T-helper 1 cell treated with Interleukin-12 subunit alpha and Interleukin-12 subunit beta and Interleukin-4 antibody, amounts not matched to agents 30 ng/mL and 1 ng/mL, for 36 hours (primary cell): Measurements from ENCODE around the gene SUPT3H. TPM values are rescaled to one million over a fixed set of nuclear protein-coding genes. Genes with fewer than 3 reads are reported as not detected.

Source experiments
- intact Hi-C: fragments of 100-400 bp; cut with micrococcal nuclease; formaldehyde crosslinking; loops from one replicate; pipeline ENCODE4 v1.15.1; 2024
- total RNA-seq: library from RNA; stranded (reverse); gene quantifications from 2 replicates; pipeline ENCODE4 v1.2.3, GENCODE V29; 2022

The SUPT3H gene
- total RNA-seq, 1 donor from 2014 or later, result 8.1 TPM

- intact Hi-C loops, result no loop called here
Measured at GRCh38 chr6:45394586-45395095, 16.9 kb upstream of the SUPT3H start.

GRCh38 chr6:45388328-45388727 is 10.6 kb upstream of the SUPT3H start:
- intact Hi-C loops, result no loop called here

DNA sequence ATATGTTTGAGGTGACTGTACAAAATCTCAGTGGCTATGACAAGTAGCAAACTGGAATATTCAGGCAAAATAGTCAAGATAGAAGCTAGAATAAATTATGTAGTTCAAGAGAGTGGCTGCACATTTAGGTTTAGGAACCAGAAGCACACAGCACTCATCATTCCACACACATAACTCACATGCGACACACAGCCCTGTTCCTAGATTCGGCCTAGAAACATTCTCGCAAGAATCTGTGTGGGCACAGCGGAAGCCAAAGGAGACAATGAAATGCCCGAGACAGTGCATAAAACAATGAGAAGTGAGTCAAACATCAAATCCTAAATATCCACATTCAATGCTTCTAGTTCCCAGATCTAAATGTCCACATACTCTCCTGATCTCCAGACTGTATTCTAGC is 9.5 kb upstream of the SUPT3H start:
- intact Hi-C loops, result no loop called here

DNA sequence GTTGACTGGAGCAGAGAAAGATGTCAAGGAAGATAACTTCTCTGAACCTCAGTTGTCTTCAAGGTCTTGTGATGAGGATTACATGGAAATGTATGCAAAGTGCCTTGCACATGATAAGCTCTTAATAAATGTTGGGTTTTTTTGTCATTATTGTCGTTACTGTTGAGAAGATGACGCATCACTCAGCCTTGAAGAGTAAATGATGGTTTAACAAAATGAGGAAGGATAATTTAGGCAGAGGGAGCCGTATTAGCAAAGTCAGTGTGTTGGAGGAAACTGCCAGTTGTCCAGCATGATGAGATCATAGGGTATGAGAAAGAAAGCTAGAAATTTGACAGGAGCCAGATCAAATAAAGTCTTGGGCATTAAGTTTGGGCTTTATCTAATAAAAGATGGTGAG is 8.8 kb upstream of the SUPT3H start:
- intact Hi-C loops, result no loop called here

- intact Hi-C loops, result no loop called here
Measured at GRCh38 chr6:45382391-45382790, 4.7 kb upstream of the SUPT3H start.

DNA sequence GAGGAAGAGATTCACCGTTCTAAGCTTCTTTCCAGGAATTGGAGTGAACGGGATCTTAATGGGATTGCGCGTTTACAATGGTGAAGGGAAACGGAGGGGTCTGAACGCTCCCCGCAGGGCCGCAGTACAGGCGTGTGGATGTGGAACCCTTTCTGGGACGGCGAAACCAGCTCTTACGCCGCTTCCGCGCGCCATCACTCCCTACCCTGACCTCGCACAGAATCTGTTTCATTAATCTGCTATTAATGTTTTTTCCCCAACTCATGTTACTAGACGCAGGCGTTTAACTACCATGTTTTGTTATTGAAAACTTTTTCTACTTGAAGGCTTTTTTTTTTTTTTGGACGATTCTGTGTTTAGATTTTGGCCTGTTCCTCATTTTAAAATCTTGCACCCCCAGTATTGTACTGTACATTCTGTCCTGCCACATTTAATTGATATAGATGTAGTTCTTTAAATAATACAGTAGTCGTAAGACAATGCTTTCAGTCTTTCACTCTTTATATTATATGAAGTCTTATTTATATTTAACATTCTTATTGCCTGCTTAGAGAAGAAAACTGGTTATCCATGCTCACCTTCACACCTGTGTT is 696 bp upstream of the SUPT3H start:
- intact Hi-C loops, result loop anchor here (1.0 to 5.0 kb wide), 10 partner anchors 43 to 749 kb away; partner anchors contain the start of genes CLIC5, ENPP4 and RUNX2

GRCh38 chr6:45377043-45377553 is 636 bp downstream of the SUPT3H start:
- intact Hi-C loops, result loop anchor here (1.0 to 5.0 kb wide), 10 partner anchors 50 to 750 kb away; partner anchors contain the start of genes ENPP4 and RUNX2

GRCh38 chr6:45376310-45377042 is 1.3 kb downstream of the SUPT3H start:
- intact Hi-C loops, result loop anchor here (1.0 to 5.0 kb wide), 10 partner anchors 49 to 751 kb away; partner anchors contain the start of genes ENPP4 and RUNX2

GRCh38 chr6:45375449-45375848 is 2.3 kb downstream of the SUPT3H start:
- intact Hi-C loops, result loop anchor here (5.0 kb wide), 3 partner anchors 48 to 752 kb away; partner anchors contain the start of genes ENPP4 and RUNX2

DNA sequence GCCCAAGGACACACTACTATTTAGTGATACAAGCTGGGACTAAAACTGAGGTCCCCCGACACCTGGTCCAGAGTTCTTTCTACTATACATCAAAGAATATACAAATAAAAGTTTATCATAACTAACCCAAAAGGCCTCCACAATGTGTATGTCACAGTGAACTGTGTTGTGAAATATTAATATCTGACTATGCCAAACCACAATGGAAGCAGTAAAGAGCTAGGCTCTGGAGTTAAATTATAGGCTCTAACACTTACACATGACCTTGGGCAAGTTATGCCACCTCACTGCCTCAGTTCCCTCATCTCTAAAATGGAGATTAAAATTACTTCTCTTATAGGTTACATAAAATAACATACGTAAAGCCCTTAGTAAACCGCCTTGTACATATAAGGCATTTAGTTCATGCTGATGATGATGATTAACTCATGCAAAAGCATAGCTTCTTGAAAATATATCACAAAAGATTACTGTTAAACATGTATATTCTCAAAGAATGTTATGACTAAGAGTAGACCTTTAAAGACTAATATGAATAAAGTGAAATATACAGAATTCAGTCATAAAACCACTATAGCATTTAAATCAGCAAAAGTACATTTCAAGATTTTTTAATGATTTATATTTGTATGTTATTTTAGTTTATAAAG is 5.7 kb downstream of the SUPT3H start:
- intact Hi-C loops, result no loop called here

- intact Hi-C loops, result no loop called here
Measured at GRCh38 chr6:45369870-45370269, 7.9 kb downstream of the SUPT3H start.

DNA sequence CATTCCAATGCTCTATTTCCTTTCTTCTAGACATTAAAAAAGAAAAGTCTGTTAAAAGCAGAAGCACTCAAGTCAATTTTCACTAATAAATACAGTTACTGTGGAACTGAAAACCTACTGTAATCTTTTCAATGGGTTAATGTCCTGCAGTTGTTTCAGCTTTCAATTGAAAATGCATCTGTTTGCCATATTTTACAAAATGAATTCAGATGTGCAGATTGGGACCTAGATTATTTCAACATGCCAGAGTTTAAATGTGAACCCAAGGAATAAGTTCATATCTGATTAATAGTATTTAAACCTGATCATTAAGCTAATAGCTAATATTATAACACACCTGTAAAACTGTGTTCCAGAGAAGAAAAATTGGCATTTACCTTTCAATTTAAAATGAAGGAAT is 9.7 kb downstream of the SUPT3H start:
- intact Hi-C loops, result no loop called here

- intact Hi-C loops, result no loop called here
Measured at GRCh38 chr6:45366534-45366933, 11.2 kb downstream of the SUPT3H start.

DNA sequence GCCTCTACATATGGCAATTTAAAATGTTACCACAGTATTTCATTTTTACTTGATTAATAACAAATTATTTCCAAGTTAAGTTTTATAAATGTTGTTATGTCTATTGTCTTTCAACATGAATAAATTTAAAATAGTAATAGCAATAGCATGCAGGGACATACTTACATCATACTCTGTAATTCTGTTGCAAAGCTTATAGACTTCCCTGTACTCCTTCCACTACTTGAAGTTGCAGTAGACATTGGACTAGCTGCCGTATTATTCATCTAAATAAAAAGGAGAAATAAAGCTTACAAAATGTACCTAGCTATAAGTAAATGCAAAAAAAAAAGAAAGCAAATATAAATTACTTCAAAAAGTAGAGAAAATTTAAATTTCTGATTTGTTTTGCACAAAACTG is 12.7 kb downstream of the SUPT3H start:
- intact Hi-C loops, result no loop called here

DNA sequence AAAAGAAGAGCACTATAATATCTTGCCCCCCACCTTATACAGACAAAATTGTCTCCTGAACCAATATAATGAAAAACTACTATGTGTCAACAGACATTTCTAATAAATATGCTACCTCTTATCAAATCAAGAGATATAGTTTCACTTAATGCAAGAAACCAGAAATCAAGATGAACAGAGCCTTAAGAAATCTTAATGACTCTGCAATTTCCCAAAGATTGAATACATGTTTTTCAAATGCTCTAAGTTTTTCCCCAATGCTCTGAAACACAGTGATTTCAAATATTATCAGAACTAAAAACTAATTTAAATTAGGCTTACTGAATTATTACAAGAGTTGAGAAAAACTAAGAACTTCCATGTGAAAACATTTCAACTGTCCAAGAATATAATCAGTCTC is 13.3 kb downstream of the SUPT3H start:
- intact Hi-C loops, result no loop called here

GRCh38 chr6:45353654-45354053 is 24.1 kb downstream of the SUPT3H start:
- intact Hi-C loops, result no loop called here

- intact Hi-C loops, result no loop called here
Measured at GRCh38 chr6:45351667-45352066, 26.1 kb downstream of the SUPT3H start.

DNA sequence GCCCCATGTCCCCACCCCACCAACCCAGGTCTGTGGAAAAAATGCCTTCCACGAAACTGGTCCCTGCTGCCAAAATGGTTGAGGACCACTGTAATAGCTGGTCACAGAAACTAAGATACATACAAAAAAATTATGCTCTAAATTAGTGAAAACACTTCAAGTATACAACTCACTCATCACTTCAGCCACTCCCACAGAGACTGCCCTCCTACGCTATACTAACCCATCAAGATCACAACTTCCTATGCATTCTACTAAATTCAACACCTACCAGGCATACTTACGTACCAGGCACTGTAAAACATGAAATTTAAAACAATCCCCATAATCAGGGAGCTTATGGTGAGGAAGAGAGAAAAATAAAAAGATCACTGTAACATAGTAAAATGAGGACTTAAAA is 26.7 kb downstream of the SUPT3H start:
- intact Hi-C loops, result no loop called here

DNA sequence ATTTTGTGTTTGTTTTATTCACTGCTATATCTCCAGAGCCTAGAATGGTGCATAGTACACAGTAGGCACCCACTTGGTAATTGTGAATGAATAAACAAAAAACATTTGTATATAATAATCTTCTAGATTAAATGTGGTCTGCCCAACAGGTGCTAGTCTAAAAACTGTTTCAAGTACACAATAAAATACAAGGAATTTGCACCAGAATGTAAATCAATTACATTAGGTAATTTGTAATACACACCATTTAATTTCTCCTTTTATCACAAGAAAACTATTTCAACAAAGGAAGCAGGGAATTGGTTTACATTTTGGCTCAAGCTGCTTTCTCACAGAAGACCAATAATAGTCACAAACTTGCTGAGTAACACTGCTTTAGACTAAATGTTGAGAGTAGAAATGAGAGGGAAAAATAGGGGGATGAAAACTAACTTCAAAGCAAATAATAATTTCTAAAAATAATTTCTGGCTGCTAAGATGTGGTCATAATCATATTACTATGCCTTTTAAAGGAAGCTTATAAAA is 27.5 kb downstream of the SUPT3H start:
- intact Hi-C loops, result no loop called here

- intact Hi-C loops, result no loop called here
Measured at GRCh38 chr6:45344900-45345299, 32.8 kb downstream of the SUPT3H start.

- intact Hi-C loops, result loop anchor here (5.0 kb wide), 1 partner anchor 49 kb away; the partner anchor contains the start of gene SUPT3H
Measured at GRCh38 chr6:45328523-45328922, 49.2 kb downstream of the SUPT3H start.
